Measurements from ENCODE around the gene FOXD1. TPM values are rescaled to one million over a fixed set of nuclear protein-coding genes. Genes with fewer than 3 reads are reported as not detected.

The FOXD1 gene
- total and polyA plus RNA-seq, 2 of the 4 experiments (the other 2 are of a cell fraction), result 3.2 to 23.1 TPM

GRCh38 chr5:73472116-73472515 is 23.5 kb upstream of the FOXD1 start:
- no peaks in the 10 kb centered on the region for H3K36me3 ChIP-seq (ENCODE audit: control insufficient read depth, insufficient read depth, low read length)
- no peak overlapping the region for H2BK15ac ChIP-seq (ENCODE audit: low read depth, low read length)
- WGBS, 2 experiments (ENCODE audit: extremely low coverage in 2 of 2, insufficient read length in 1 of 2), result no CpG with 5 or more reads among the region's 3 CpGs
- no peaks in the 10 kb centered on the region for H3K79me1 ChIP-seq (ENCODE audit: low read depth in 1 of 2, low read length in 2 of 2)
- intact Hi-C loops (cut with micrococcal nuclease) (no loop called here), in situ Hi-C loops (cut with MboI; ENCODE audit: low sequenced_read_pairs) (no loop called here), dilution Hi-C loops (cut with HindIII; ENCODE audit: low sequenced_read_pairs, unreplicated experiment) (no loop called here)
- no peak overlapping the region for H3K4ac ChIP-seq (ENCODE audit: low read depth, low read length)
- H2BK20ac ChIP-seq (ENCODE audit: low read depth, low read length), result no peak overlapping the region
- no peak overlapping the region for H2AFZ ChIP-seq (replicated peaks; ENCODE audit: low read length, poor library complexity)
- CTCF ChIA-PET, result interaction anchor here (1.3 kb wide), 1 partner anchor 17 kb away, joined by 4 read pairs; no protein-coding TSS in a partner anchor
- no peak overlapping the region for H3K23ac ChIP-seq (ENCODE audit: low read depth, low read length)
- no peaks in the 10 kb centered on the region for H3K4me1 ChIP-seq (ENCODE audit: control insufficient read depth, insufficient read depth, low read length)
- no peak overlapping the region for H2AK5ac ChIP-seq (ENCODE audit: low read depth, low read length)
- peaks cover 6% of the 10 kb centered on the region; the same call in 1 of the 2 replicates for H3K27me3 ChIP-seq (ENCODE audit: control insufficient read depth, insufficient read depth, low read length)
- POLR2A ChIA-PET (ENCODE audit: unreplicated experiment), result no interaction called here
- no peaks in the 10 kb centered on the region for H4K20me1 ChIP-seq (ENCODE audit: insufficient read depth, low read length)
- BruUV-seq (replicated peaks), result no TSS peak
- H3K9me3 ChIP-seq (ENCODE audit: control insufficient read depth, insufficient read depth, low read length), result no peaks in the 10 kb centered on the region
- H3K9me1 ChIP-seq (ENCODE audit: insufficient read depth, low read length), result no peaks in the 10 kb centered on the region; the same call in 1 of the 2 replicates
- H3K9ac ChIP-seq (ENCODE audit: low read depth, low read length), result no peak overlapping the region
- no peak overlapping the region for H2AK9ac ChIP-seq (replicated peaks; ENCODE audit: low read depth, low read length, poor library complexity)
- no peak overlapping the region for H3K14ac ChIP-seq (replicated peaks; ENCODE audit: low read depth, low read length)
- H3K27ac ChIP-seq (ENCODE audit: insufficient read depth, low read length), result no peak overlapping the region
- DNase-seq, result no peak
- no peak overlapping the region for H3K4me2 ChIP-seq (ENCODE audit: low read depth, low read length)
- no peak overlapping the region for H2BK5ac ChIP-seq (ENCODE audit: low read depth, low read length, poor library complexity, severe bottlenecking)
- no peak for ATAC-seq (ENCODE audit: low read depth)
- TF ChIP-seq MAZ (IDR thresholded peaks at IDR 0.05; ENCODE audit: borderline replicate concordance, low read depth, low read length), result no peak
- TF ChIP-seq FOS (IDR thresholded peaks at IDR 0.05; ENCODE audit: low read depth, low read length), result no peak
- no peak for TF ChIP-seq NFE2L2 (IDR thresholded peaks at IDR 0.05; ENCODE audit: low read depth, low read length)
- no peak for TF ChIP-seq RFX5 (IDR thresholded peaks at IDR 0.05; ENCODE audit: low read depth, low read length)
- TF ChIP-seq CEBPB (IDR thresholded peaks at IDR 0.05; ENCODE audit: low read depth, low read length), result no peak
- H3K4me3 ChIP-seq (ENCODE audit: insufficient read depth, low read depth, low read length), result no peak overlapping the region
- H4K91ac ChIP-seq (ENCODE audit: insufficient read depth, low read depth, low read length), result no peak overlapping the region
- no peak overlapping the region for H4K8ac ChIP-seq (ENCODE audit: low read depth in 2 of 2, low read length in 2 of 2)
- no peak overlapping the region for H2BK120ac ChIP-seq (ENCODE audit: low read depth, low read length)
- no peak overlapping the region for H3K56ac ChIP-seq (ENCODE audit: extremely low read depth, insufficient read depth, low read length)
- H4K5ac ChIP-seq (ENCODE audit: low read depth, low read length), result no peak overlapping the region
- H3K18ac ChIP-seq (ENCODE audit: low read depth, low read length), result no peak overlapping the region

All from IMR-90 (cell line).